ENCODE data around the gene AQP3.

DNA sequence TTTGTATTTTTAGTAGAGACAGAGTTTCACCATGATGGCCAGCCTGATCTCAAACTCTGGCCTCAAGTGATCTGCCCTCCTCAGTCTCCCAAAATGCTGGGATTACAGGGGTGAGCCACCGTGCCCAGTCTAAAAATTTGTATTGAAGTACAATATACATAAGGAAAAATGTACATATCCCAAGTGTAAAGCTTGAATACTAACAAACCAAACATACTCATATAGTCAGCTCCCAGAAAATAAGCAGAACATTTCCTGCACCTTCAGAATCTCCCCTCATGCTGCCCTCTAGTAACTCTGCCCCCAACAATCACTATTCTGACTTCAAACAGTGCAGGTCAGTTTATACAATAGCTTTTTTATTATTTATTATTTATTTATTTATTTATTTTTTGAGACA lies 28.0 kb upstream of the AQP3 start:
- TF ChIP-seq, protein P1, sequence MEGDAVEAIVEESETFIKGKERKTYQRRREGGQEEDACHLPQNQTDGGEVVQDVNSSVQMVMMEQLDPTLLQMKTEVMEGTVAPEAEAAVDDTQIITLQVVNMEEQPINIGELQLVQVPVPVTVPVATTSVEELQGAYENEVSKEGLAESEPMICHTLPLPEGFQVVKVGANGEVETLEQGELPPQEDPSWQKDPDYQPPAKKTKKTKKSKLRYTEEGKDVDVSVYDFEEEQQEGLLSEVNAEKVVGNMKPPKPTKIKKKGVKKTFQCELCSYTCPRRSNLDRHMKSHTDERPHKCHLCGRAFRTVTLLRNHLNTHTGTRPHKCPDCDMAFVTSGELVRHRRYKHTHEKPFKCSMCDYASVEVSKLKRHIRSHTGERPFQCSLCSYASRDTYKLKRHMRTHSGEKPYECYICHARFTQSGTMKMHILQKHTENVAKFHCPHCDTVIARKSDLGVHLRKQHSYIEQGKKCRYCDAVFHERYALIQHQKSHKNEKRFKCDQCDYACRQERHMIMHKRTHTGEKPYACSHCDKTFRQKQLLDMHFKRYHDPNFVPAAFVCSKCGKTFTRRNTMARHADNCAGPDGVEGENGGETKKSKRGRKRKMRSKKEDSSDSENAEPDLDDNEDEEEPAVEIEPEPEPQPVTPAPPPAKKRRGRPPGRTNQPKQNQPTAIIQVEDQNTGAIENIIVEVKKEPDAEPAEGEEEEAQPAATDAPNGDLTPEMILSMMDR (conservative IDR thresholded peaks at IDR 0.05 in 1 of 2, IDR thresholded peaks at IDR 0.05 in 1 of 2; ENCODE audit: extremely low read depth in 1 of 2, insufficient read depth in 1 of 2, low read depth in 1 of 2, low read length in 2 of 2) = no peak
- TF ChIP-seq EZH2 (IDR thresholded peaks at IDR 0.05; ENCODE audit: borderline replicate concordance, low read length) = no peak

Measured in mammary epithelial cell (primary cell).